ENCODE results near the gene RAPGEF5.

RAPGEF5 gene

DNA sequence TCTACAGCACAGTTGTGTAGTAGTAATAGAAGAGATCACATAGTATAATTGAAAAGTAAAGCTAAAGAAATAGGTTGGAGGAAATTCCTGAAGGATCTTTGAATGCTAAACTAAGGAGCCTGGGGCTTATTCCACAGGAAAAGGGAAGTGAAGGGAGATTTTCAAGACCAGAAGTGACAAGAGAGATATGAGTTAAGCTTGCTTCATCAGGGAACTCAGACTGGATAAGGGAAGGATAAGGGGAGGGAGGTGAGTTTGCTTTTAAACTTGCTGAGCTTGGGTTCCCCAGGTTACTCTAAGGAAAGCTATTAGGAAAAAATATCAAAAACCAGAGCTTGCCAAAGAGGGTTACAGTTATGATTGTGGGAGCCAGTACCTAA, 182.4 kb downstream of the RAPGEF5 start:
- DNase-seq (ENCODE audit: insufficient read length, low spot score) (no peak), FAIRE-seq (no peak)

DNA sequence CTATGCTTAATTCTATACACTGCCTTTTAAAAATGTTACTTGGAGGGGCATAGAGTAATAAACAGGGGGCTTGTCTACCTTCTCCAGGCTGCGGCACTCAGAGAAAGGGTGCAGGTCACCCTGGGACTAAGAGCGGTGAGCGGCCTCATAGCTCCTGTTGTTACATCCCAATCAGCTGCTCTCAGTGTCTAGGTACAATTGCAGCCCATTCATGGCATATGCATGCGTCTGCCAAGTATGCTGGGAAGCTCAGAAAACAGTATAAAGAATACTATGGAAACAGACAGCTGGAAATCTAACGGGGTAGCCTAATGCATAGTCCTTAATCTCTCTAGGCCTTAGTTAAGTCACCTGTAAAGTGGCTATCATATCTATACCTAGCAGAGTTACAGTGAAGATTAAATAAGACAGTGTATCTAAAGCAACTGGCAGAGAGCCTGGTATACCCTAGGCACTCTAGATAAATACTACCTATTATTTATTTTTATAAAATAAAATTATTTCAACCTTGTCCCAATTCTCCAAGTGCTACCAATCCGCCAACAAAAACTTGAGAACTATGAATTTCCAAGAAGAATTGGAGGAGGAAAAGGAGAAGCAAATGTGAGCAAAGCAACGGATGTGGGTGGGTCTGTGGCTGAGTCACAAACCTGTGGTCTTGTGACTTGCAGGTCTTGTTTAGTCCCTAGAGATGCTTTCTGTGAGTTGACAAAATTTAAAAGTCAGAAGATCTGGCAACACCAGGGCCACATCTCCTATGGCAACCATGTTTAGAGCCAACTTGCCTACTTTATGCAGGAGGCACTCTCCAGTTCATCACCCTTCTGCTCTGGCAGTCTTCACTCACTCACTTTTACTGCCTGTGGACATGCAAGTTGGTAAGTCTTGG, 183.0 kb downstream of the RAPGEF5 start:
- DNase-seq (ENCODE audit: insufficient read length, low spot score): no peak
- FAIRE-seq: no peak

DNA sequence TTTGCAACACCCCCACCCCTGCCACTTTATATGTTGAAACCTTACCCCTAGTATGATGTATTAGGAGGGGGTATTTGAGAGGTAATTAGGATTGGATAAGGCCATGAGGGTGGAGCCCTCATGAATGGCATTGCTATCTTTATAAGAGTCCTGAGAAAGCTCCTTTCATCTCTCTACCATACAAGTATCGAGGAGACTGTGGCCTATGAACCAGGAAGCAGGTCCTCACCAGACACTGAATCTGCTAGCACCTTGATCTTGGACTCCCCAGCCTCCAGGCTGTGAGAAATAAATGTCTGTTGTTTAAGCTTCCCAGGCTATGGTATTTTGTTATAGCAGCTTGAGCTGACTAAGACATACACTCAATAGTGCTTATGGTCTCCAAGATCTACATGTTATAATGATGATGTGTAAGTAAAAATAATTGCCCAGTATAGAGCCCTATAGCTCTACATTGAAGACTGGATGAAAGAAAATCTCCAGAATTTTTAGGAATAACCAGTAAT, 188.8 kb downstream of the RAPGEF5 start:
- FAIRE-seq: no peak
- DNase-seq (ENCODE audit: insufficient read length, low spot score): no peak

DNA sequence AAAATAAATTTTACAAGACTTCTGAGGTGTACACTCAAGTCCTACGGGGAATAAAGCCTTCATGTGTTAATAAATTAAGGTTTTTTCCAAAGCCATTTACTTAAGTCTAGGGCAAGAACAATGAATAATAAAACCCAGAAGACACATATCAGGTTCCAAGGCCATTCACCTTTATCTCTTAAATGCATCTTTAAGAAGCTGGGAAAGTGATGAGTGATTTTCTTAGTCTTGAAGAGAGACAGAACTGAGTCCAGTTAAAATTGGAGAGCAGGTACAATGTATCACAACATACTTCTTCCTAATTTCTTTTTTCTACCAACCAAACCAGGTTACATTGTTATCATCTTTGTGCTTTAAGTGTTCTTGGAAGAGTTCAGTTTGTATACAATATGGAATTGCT, 189.5 kb downstream of the RAPGEF5 start:
- FAIRE-seq (no peak), DNase-seq (ENCODE audit: insufficient read length, low spot score) (no peak)

DNA sequence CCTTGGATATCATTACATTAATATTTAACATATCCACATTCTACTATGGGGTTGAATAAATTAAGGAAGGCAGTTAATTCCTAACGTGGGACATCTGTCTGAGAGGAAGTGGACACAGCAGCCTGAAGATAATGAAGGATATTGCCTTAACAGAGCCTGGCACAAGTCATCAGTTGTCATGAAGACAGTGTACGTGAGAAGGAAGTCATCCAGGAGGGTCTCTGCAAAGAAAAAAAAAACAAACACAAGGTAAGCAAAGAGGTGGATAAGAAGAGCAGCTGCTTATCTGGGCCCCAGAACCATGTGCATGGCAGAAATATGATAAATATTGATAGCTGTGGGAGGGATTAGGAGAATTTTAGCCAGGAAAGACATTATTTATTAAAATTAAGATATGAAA, 190.0 kb downstream of the RAPGEF5 start:
- FAIRE-seq (no peak), DNase-seq (ENCODE audit: insufficient read length, low spot score) (no peak)

DNA sequence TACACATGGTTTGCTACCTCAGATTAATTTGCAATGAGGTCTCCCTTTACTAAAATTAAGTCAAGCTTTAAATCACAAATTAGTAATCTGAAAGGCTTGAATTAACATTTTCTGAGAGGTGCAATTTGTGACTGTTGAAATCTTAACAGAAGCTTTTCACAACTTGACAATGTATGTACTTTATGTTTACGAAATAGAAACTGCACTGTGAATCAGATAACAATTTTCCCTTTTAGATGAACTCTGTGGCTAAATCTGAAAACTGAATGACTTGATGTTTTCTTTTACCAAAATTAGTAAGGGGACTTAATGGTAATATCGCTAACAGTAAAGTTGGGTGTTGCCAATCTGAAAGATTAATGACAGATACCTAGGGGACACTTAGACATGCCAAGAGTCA, 197.6 kb downstream of the RAPGEF5 start:
- DNase-seq (ENCODE audit: insufficient read length, low spot score) (no peak), FAIRE-seq (no peak)

DNA sequence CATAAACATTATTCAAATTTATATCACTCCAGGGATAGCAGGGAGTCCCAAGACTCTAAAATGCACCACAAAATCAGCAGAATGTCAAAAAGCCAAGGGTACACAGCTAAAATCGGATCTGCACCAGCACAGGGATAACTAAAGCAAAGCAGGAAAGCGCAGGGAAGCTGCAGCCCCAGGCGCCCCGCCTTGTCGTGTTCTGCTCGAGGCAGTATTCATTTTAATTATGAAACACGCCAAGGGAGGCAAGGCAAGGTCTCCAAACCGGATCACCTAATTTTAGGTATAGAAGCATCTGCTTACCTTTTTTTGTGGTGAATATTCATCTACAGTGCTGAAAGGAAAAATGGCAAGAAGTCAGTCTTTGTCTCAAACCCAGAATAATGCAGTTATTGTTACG, 199.4 kb downstream of the RAPGEF5 start:
- FAIRE-seq (no peak), DNase-seq (ENCODE audit: insufficient read length, low spot score) (no peak)

DNA sequence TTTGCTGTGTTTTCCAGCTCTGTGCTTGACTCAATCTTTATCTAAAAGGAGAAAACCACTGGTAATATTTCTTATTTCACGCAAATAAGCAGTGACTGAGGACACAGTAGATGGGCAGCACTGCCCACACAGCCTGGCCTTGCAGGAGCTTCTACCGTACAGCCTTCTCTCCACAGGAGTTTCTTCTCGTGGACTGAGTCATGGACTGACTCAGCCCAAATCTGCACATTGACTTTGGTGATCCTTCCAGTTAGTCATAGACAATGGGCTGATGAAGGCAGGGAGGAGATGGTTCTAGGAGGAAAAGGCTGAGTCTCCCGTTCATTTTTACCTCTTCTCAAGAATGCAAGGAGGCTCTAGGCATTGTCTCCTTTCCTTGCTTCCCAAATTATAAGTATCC, 200.7 kb downstream of the RAPGEF5 start:
- no peak for FAIRE-seq
- no peak for DNase-seq (ENCODE audit: insufficient read length, low spot score)

DNA sequence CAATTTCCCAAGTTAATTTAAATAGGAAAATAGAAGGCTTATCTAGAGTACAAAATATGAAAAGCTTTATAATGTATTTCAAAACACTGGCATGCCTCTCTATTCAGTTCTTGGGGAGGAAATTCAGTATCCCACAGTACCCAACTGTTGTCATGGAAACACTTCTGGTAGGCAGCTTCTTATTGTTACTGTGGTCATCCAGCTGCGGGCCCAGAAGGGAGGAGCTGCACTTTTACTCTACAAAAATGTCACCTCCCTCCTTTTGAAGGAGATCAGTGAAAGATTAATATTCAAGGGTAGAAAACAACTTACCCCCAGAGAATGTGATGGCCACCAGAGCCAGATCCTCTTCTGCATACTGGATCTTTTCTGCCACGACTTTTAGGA, 202.8 kb downstream of the RAPGEF5 start:
- no peak for FAIRE-seq
- no peak for DNase-seq (ENCODE audit: insufficient read length, low spot score)

DNA sequence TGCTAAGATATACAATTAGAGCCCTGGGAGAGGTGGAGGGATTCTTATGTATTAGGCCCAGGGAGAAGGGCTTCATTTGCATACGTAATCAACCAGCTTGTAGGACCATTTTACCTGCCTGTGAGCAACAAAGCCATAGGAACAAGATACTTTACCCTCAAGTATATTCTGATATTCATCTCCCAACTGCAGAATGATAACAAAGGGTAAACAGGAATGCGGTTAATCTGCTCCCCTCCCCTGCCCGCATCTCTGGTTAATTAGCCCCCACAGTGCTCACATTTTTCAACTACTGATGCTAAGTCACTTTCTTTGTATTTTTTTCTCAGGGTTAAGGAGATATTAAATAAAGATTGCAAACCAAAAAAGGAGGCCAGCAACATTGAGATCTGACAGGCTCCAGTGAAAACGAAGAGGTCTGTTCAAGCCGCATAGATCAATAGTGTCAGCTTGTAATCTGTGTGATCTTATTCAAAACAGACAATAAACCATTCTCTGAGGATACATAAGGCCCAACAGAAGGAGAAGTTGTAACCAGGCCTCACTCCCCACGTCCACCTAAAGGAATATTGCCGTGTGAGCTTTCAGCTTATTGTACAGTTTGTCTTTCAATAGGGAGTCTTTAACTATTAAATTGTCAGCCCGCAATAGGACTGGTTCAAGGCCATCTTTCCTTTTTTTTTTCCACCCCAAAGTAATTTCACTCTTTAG, 203.4 kb downstream of the RAPGEF5 start:
- no peak for FAIRE-seq

DNA sequence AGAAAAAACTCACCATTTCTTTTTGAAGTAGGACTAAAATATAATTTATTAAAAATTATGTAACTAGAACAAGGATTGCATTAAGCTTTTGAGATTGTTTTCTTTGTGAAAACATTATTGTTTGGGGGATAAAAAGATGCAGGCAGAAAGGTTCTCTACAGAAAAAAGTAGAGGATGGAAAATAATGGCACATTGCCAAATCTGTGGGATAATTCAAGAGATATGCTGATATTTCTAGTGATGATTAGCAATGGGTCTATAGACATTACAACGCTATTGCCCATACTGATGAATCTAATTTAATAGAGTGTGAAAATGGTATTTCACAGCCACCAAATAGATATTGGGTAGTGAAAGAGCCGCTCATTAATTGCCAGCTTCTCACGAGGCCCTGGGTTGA, 204.3 kb downstream of the RAPGEF5 start:
- FAIRE-seq (no peak), DNase-seq (ENCODE audit: insufficient read length, low spot score) (no peak)

More for the DNA sequence above, 203.4 kb downstream of the RAPGEF5 start:
- no peak for DNase-seq (ENCODE audit: insufficient read length, low spot score)

DNA sequence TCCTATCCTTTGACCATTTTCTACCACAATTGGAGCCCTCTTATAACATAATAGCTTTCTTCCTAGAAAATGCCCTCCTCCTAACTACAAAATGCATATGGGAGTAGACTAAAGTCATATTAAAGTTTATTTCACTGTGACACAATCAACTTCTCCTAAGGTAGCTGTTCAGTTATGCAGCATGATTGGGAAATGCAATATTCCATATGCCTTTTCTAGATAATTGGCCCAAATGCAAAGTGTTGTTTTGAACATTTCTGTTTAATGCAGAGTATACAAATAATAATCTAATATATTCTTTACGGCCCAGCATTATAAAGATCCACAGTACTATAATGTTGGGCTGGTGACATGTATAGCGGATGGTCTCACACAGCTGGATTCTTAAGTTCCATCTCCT, 205.1 kb downstream of the RAPGEF5 start:
- no peak for DNase-seq (ENCODE audit: insufficient read length, low spot score)
- no peak for FAIRE-seq

DNA sequence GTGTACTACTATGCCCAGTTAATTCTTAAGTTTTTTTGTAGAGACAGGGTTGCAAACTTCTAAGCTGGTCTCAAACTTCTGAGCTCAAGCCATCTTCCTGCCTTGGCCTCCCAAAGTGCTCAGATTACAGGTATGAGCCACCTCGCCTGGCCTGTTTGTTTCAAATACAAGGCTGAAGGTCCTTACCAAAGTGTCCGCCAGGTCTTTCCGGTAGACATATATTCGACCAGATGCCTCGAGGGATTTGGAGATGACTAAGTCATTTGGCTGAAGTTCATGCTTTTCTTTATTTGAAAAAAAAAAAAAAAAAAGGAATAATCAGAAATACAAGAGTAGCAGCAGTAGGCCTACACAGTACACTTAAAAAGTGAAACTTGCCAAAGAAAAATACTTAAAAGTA, 206.7 kb downstream of the RAPGEF5 start:
- DNase-seq (ENCODE audit: insufficient read length, low spot score) (no peak), FAIRE-seq (no peak)

DNA sequence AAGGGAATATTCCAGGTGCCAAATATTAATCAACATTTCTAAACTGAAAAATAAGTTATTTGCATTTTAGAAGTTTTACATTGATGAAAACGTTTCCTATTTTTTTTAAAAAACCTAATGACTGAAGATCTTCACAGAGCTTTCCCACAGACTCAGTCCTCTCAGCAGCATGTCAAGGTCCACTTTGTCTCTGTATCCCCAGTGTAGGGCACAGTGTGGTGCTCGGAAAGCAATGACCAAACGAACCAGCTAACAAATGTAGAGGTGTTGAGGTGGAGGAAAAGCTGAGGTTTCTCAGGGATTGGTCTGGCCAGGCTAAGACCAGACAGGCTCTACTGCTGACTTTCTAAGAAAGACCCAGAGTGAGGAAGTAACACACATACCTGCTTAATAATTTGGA, 209.1 kb downstream of the RAPGEF5 start:
- FAIRE-seq: no peak
- no peak for DNase-seq (ENCODE audit: insufficient read length, low spot score)

DNA sequence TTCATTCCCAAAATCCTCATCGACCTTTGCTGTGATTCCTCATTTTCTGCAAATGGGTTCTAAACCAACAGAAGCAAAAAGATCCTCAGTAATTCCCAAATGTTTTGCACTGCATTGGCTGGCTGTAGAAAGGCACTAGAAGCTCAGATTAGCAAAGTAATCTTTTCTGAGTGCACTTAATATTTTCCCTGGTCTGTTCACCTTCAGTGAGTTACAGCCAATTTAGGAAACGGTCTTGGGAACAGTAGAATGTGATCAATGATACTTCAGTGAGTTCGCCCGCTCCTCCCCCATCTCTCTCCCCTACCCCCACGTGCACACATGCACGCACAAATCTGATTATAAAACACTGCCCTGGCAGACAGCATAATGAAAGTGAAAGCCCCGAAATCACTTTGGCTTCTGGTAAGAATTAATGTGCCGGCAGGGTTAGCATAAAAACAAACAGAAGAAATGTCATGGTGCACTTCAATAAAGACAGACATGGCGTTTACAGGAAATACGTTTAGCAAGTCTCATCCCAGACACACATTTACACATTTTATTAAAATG, 209.9 kb downstream of the RAPGEF5 start:
- FAIRE-seq (no peak), DNase-seq (ENCODE audit: insufficient read length, low spot score) (no peak)

DNA sequence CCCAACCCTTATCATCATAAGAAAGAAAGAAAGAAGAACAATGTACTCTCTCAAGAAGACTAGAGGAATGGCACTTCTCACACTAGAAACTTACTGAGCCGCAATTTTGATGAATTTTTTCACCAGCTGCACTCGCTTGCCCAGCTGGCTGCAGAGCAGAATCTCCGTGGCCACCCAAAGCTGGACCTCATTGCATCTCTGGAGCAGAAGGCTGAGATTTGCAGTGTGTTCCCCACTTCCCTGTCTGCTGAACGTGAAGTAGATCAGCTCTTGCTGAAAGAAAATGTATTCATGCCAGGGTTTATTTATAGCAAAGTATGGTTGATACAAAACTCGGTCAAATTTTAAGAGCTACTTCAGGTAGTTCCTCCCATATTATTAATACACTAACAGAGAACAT, 212.0 kb downstream of the RAPGEF5 start:
- DNase-seq (ENCODE audit: insufficient read length, low spot score) (no peak), FAIRE-seq (no peak)

DNA sequence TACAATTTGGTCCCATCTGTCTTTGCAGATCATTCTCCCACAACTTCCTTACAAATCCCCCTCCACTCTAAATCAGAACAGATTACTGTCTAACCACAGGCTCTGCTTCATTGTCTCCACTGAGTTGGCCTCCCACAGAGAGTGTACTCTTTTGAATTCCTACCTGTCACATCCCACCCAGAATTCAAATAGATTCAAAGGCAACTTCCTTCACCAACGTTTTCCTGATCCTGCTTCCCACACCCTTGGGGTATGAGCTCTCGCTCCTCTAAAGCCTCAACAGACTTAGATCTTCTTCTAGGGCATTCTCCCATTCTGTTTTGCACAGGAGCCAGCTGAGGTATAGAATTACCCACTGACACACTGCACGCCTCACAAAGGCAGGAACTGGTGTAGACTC, 213.5 kb downstream of the RAPGEF5 start:
- DNase-seq (ENCODE audit: insufficient read length, low spot score): no peak
- FAIRE-seq: no peak

DNA sequence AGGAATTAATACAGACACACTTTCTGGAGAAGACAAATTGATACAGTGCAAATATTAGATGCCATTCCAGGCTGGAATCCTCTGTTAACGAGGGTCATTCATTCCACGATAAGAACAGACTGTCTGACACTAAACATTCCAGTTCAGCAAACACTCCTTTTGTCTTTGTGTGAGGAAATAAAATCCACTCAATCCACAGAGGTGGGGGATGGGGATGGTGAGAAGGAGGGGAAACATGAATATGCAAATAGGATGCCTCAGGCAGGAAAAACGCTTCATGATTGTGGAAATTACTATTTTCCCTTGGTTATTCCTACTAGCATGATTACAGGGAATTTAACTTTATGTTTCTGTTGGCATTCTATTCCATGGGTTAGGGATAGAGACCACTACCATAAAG, 214.4 kb downstream of the RAPGEF5 start:
- DNase-seq (ENCODE audit: insufficient read length, low spot score): no peak
- FAIRE-seq: no peak

DNA sequence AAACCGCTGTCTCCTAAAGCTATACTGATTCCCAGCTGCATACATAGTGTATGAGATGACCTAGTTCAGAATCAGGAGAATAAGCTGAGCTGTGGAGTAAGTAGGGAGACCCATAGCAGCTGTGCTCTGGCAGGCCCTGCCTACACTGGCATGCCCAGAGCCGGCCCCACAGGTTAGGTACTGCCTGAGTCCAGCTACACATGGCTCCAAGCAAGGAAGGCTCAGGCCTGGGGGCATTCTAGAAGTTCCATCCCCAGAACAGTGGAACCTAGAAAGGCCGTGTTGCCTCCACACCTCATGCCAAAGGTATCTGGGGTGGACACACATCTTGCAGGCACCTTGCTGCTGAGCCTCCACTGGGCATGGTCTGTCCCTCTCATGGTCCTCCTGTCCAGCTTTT, 215.6 kb downstream of the RAPGEF5 start:
- no peak for FAIRE-seq
- DNase-seq (ENCODE audit: insufficient read length, low spot score): no peak

DNA sequence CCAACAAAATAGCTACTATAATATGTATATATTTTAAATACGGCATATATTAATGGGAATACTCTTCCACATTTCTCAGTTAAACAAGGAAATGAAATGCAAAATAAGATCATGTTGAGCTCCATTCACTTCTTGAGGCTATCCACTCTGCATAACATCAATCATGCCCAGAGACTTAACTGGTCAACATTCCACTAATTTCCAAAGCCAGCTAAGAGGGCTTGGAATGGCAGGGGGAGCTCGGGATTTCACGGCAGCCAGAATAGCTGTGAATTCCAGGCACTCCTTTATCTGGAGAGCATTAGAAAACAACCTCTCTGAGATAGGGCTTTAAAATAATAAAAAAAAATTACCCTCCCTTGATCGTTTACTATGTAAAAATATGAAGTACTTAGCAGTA, 216.4 kb downstream of the RAPGEF5 start:
- DNase-seq (ENCODE audit: insufficient read length, low spot score): no peak

DNA sequence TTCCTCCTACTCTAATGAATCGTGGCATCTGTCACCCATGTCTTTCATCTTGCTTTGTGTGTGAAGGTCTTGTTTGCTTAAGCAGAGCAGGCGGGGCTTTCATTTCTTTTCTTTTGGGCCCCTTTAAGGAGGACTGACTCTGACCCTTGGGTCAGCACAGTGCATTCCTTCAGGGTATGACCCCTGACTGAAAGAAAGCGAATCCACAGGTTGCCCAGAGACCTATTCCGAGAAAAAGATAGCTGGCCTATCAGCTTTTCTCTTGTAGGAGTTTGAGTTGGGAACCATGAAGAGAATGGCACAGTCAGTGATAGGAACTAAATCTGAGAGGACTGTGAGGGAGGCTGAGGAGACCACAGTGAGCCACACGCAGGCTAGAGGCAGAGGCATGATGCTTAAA, 218.1 kb downstream of the RAPGEF5 start:
- no peak for FAIRE-seq
- no peak for DNase-seq (ENCODE audit: insufficient read length, low spot score)

More for the DNA sequence above, 216.4 kb downstream of the RAPGEF5 start:
- no peak for FAIRE-seq

DNA sequence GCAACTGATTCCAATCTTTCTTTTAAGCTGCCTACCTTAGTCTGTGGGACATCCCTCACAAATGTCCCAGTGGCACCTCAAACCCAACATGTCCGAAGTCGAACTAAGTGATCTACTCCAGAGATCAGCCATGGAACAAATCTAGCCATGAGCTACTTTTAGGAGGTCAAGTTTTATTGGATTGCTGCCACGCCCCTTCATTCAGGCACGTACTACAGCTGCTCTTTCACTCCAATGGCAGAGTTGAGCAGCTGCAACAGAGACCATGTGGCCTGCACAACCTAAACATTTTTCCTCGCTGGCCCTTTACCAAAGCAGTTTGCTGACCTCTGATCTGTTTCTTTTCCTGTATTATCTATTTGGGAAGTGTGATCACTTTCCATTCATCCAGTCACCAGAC, 218.8 kb downstream of the RAPGEF5 start:
- DNase-seq (ENCODE audit: insufficient read length, low spot score) (no peak), FAIRE-seq (no peak)
